Left ventricle myocardium inferior (tissue), 1 donor: ENCODE data around the gene IFI35. TPM values are rescaled to one million over a fixed set of nuclear protein-coding genes. Genes with fewer than 3 reads are reported as not detected.

Experiments
- DNase-seq: peaks from one replicate; pipeline ENCODE4 v3.0.0-alpha.2; 2020
- H3K27ac ChIP-seq: fragments of 200-600 bp; replicated peaks from 2 replicates; pipeline ENCODE4 v1.8.0; 2021
- H3K27me3 ChIP-seq: fragments of 200-600 bp; 2 replicates; pipeline ENCODE4 v1.8.0; 2021; ENCODE audit warnings: low read depth
- H3K36me3 ChIP-seq: fragments of 200-600 bp; 2 replicates; pipeline ENCODE4 v1.8.0; 2021
- H3K4me1 ChIP-seq: fragments of 200-600 bp; 2 replicates; pipeline ENCODE4 v1.8.0; 2021
- H3K4me3 ChIP-seq: fragments of 200-600 bp; 2 replicates; pipeline ENCODE4 v1.8.0; 2021; ENCODE audit warnings: mild to moderate bottlenecking, moderate library complexity
- H3K9me3 ChIP-seq: fragments of 200-600 bp; replicated peaks from 2 replicates; pipeline ENCODE4 v1.8.0; 2021
- intact Hi-C: fragments of 100-400 bp; cut with micrococcal nuclease; formaldehyde crosslinking; loops from one replicate; pipeline ENCODE4 v1.11.0; 2022
- total RNA-seq: library from RNA; stranded (reverse); fragmentation: NEBNext Ultra II Directional; extraction: Animal tissue kit (Norgen Biotek cat#: 25700); gene quantifications from one replicate; pipeline ENCODE4 v1.2.1, GENCODE V29; 2021
- TF ChIP-seq, protein P1 (sequence below): fragments of 200-600 bp; IDR thresholded peaks from 2 replicates; pipeline ENCODE4 v1.8.0; 2021; ENCODE audit warnings: antibody characterized with exemption, mild to moderate bottlenecking, borderline replicate concordance
- donor health status: DM: no; HTN: yes; CAD: no; lungs with severe emphysema.

IFI35 gene
- total RNA-seq, 1 donor from 2014 or later: 11.5 TPM

DNA sequence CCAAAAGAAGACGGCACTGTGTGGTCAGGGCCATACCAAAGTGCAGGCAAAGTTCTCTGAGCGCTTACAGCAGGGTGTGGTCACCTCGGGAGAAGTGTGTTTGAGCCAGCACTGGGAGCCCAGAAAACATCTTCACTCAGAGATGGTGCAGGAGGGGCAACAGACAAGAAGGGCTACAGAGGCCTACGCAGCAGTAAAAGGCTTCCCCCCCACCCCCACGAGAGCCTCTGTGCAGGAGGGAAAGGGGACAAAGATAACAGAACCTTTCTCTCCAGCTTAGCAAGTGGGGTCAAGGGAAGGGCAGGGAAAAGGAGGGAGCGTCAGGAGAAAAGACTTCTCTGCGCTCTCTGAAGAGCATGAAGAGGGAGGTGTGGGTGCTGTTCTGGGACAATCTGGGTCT, 12.8 kb downstream of the IFI35 start:
- H3K4me3 ChIP-seq: peak overlapping the region; percentile 95
- DNase-seq: no peak
- no peaks in the 10 kb centered on the region for H3K27me3 ChIP-seq
- peaks cover 29% of the 10 kb centered on the region for H3K36me3 ChIP-seq
- H3K4me1 ChIP-seq: peaks cover 80% of the 10 kb centered on the region
- TF ChIP-seq, protein P1, sequence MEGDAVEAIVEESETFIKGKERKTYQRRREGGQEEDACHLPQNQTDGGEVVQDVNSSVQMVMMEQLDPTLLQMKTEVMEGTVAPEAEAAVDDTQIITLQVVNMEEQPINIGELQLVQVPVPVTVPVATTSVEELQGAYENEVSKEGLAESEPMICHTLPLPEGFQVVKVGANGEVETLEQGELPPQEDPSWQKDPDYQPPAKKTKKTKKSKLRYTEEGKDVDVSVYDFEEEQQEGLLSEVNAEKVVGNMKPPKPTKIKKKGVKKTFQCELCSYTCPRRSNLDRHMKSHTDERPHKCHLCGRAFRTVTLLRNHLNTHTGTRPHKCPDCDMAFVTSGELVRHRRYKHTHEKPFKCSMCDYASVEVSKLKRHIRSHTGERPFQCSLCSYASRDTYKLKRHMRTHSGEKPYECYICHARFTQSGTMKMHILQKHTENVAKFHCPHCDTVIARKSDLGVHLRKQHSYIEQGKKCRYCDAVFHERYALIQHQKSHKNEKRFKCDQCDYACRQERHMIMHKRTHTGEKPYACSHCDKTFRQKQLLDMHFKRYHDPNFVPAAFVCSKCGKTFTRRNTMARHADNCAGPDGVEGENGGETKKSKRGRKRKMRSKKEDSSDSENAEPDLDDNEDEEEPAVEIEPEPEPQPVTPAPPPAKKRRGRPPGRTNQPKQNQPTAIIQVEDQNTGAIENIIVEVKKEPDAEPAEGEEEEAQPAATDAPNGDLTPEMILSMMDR: no peak
- intact Hi-C loops: no loop called here
- H3K27ac ChIP-seq: peak overlapping the region; percentile 89
- no peaks in the 10 kb centered on the region for H3K9me3 ChIP-seq

DNA sequence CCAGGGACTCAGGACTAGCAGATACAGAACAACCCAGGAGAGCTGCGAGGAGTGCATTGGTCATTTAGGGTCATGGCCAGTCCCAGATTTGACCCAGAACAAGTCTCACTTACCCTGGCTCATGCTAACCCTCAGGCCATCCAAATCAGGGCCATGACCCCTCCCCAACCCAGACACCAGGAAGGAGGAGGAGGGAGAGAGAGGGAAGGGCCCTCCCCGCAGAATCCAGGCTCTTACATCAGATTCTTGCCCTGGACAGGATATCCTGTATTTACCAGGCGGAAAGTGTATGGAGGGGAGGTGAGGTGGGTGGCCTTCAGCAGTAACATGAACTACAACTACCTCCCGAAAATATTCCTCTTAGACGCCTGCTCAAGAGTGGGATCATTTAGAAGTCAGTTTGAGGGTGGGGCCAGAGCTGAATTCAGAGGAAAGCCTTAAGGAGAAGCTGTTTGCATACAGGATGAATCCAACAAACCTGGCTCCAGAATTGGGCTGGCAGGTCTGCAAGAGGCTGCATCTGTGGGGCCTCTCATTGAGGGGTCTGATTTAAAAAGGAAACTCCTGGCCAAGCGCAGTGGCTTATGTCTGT, 13.5 kb downstream of the IFI35 start:
- no peaks in the 10 kb centered on the region for H3K9me3 ChIP-seq
- peak overlapping the region; percentile 89 for H3K27ac ChIP-seq
- intact Hi-C loops: no loop called here
- peaks cover 77% of the 10 kb centered on the region for H3K4me1 ChIP-seq
- peaks cover 27% of the 10 kb centered on the region for H3K36me3 ChIP-seq
- H3K4me3 ChIP-seq: peak overlapping the region; percentile 95
- no peak for DNase-seq
- TF ChIP-seq, protein P1: no peak
- H3K27me3 ChIP-seq: no peaks in the 10 kb centered on the region

DNA sequence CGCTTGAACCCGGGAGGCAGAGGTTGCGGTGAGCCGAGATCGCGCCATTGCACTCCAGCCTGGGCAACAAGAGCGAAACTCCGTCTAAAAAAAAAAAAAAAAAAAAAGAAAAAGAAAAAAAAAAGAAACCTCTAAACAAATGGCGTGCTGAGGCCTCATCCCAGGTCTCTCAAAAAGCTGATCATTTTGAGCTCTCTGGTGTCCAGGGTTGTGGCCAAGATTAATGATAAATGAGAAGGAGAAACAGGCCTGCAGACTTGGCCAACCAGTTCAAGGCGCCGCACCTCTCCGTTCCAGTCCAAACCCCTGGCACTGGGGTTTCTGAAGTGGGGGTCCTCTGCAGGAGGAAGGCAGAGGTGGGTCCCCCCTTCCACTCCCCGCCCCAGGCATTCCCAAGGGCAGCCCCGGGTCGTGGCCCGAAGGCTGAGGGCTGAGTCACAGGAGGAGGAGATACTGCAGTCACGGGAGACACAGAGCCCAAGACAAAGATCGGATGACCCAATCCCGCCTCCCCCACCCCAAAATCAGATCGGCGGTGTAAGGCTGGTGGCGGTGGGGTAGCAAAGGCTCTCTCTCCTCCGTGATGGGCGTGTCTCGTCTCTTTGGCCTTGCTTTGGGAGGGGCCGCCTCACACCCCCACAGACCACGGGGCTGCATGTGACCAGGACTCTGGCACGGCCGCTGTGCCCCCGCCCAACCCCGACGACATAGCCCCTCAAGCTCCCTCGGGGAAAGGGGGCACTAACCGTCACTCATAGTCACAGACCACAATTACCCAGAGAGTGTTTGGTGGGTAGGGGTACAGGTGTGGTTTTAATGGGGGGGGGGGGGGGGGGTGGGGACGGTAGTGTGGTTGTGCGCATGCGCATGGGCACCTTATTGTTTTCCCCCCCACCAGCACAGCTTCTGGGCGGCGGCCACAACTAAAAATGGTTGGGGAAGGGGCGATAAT, 14.5 kb downstream of the IFI35 start:
- Histone ChIP-seq H3K4me1 (peaks cover 68% of the 10 kb centered on the region), H3K4me3 (peak overlapping the region; percentile 95), H3K27ac (peak overlapping the region; percentile 89), H3K36me3 (peaks cover 24% of the 10 kb centered on the region), H3K9me3 (no peaks in the 10 kb centered on the region), H3K27me3 (no peaks in the 10 kb centered on the region)
- TF ChIP-seq, protein P1: no peak
- DNase-seq: peak; percentile 65
- intact Hi-C loops: no loop called here

DNA sequence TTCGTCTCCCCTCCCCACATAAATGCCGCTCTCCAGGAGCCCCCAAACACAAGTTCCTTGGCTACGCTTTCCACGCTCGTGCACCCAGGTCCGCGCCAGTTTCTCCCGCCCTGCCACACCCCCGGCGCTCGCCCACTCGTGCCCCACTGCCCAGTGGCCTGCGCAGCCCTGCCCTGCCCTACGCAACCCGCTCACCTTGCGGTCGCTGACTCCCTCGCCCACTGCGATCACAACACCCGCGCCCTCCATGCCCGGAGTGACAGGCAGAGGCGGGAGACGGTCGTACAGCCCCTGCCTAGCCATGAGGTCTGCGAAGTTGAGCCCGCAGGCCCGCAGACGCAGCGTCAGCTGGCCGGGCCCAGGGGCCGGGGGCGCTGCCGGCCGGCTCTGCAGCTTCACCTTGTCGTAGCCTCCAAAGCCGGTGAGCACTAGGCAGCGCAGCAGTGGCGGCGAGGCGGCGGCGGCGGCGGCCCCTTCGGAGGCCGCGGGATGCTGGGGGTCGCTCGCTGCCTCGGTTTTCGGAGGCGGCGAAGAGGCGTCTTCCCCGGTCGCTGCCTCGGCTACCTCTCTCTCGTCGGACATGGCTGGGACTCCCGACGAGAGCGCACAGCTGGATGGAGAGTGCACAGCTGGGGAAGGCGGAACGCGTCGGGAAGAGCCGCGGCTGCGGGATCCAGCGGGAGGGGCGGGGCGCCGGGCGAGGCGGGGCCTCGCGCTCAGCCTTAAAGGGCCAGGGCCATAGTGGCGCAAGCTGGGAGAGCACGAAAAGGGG, 15.3 kb downstream of the IFI35 start, which contains the start of gene VAT1:
Gene VAT1 (minus strand): TSS at position 645 of the 772 bp plus-strand sequence. CDS start 63 bp downstream, at position 582.
- Histone ChIP-seq H3K4me1 (peaks cover 60% of the 10 kb centered on the region), H3K36me3 (peaks cover 15% of the 10 kb centered on the region), H3K9me3 (no peaks in the 10 kb centered on the region), H3K4me3 (peak within 1 kb of the TSS; percentile 95), H3K27me3 (no peaks in the 10 kb centered on the region), H3K27ac (peak within 1 kb of the TSS; percentile 89)
- intact Hi-C loops: no loop called here
- TF ChIP-seq, protein P1: no peak
- peak; percentile 86 for DNase-seq
